Activated CD8-positive, alpha-beta memory T cell treated with anti-CD3 and anti-CD28 coated beads, Interleukin-2, amount 50 U/mL, for 1 hour (primary cell): ENCODE results near the gene STEAP1B.

Source experiments
- DNase-seq: peaks from one replicate; pipeline ENCODE4 v3.0.0-alpha.2; 2020; ENCODE audit errors: extremely low read depth

The STEAP1B gene

GRCh38 chr7:22371878-22372277, 128.1 kb downstream of the STEAP1B start:
- no peak for DNase-seq
